K562 treated with DMSO at 1 percent for 4 hours (cell line): Measurements from ENCODE around the gene PTPRM. TPM values are rescaled to one million over a fixed set of nuclear protein-coding genes. Genes with fewer than 3 reads are reported as not detected.

Experiments
- total RNA-seq: library from RNA; unstranded; fragments of 300-600 nt; gene quantifications from 2 replicates; pipeline ENCODE4 v1.2.3, GENCODE V29; 2022; ENCODE audit not compliant: insufficient read depth

Gene PTPRM
- total RNA-seq, result not detected in 2 replicates

DNA sequence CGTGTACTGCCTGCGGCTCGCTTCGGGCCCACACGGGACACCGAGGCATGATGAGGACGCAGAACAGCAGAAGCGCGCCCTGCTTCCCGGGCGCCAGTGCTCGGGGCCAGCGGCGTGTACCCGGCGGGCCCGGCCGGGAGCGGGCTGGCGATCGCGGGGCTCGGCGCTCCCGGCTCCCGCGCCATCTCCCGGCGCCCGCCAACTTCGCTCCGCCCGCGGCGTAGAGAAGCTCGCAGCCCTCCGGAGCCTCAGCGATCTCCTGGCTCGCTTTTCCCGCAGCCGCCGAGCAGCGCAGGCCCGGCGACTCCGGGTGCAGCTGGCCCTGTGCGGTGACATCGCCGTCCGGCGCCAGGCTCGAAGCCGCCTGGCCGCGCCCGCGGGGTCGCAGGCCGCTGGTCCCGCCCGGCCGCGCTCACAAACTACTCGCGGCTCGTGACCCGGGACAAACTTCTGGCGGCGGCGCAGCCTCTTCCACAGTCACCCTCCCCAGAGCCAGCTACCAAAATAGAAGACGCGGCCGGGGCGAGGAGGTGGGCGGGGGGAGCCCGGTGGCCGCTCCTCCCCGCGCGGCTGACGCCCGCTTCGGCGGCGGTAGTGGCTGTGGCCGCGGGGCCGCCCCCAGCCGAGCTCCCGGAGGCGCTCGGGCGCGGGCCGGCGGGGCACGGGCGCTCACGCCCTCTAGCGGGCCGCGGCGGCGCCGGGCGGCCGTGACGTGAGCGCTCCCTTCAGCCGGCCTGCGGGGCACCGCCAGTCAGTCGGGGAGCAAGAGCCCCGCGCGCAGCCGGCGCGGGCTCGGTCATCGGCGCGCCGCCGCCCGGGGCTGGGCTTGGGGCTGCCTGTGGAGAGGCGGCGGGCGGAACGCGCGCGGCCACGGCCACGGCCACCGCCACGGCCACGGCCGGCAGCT, at the start of gene PTPRM:
Gene PTPRM (plus strand): TSS at position 750 of the 907 bp plus-strand sequence. CDS start 503 bp downstream, outside the sequence.

